CD1c-positive myeloid dendritic cell (primary cell): ENCODE data around the gene SYNPO2.
A peak's percentile ranks its signal among the peaks of the same experiment; 100 is the strongest.
"Not testable (repeated sequence)": the region's sequence is repeated elsewhere in the genome, so short reads cannot be mapped to it uniquely, and the experiment has no call there.

Experiments used
- DNase-seq: peaks from one replicate; pipeline ENCODE4 v3.0.0-alpha.2; 2016; ENCODE audit errors: extremely low spot score

SYNPO2 gene

GRCh38 chr4:118972167-118972566, 83.5 kb downstream of the SYNPO2 start:
- no peak for DNase-seq

GRCh38 chr4:118973295-118973694, 84.6 kb downstream of the SYNPO2 start:
- DNase-seq, result no peak

GRCh38 chr4:118974758-118975157, 86.1 kb downstream of the SYNPO2 start:
- DNase-seq, result no peak

GRCh38 chr4:118975449-118976192, 87.0 kb downstream of the SYNPO2 start:
- no peak for DNase-seq

- not testable (repeated sequence) for DNase-seq
Observed at GRCh38 chr4:118976193-118976560, 87.5 kb downstream of the SYNPO2 start.

- not testable (repeated sequence) for DNase-seq
Observed at GRCh38 chr4:118977100-118977499, 88.4 kb downstream of the SYNPO2 start.

GRCh38 chr4:118979712-118980111, 91.1 kb downstream of the SYNPO2 start:
- DNase-seq, result no peak

GRCh38 chr4:118981171-118981838, 92.7 kb downstream of the SYNPO2 start:
- DNase-seq, result no peak

- DNase-seq, result peak; percentile 91
Observed at GRCh38 chr4:118981839-118982381, 93.3 kb downstream of the SYNPO2 start.

GRCh38 chr4:118983293-118983692, 94.6 kb downstream of the SYNPO2 start:
- no peak for DNase-seq

- peak; percentile 29 for DNase-seq
Observed at GRCh38 chr4:118983831-118984230, 95.2 kb downstream of the SYNPO2 start.

GRCh38 chr4:118985170-118986000, 96.7 kb downstream of the SYNPO2 start:
- DNase-seq, result no peak

GRCh38 chr4:118987959-118988634, 99.4 kb downstream of the SYNPO2 start:
- DNase-seq, result no peak

GRCh38 chr4:118988635-118988972, 100.0 kb downstream of the SYNPO2 start:
- no peak for DNase-seq

GRCh38 chr4:118989098-118990080, 100.7 kb downstream of the SYNPO2 start:
- DNase-seq, result no peak

GRCh38 chr4:118991686-118992085, 103.0 kb downstream of the SYNPO2 start:
- peak; percentile 20 for DNase-seq

- DNase-seq, result no peak
Observed at GRCh38 chr4:118992149-118992548, 103.5 kb downstream of the SYNPO2 start.

GRCh38 chr4:118993333-118993732, 104.7 kb downstream of the SYNPO2 start:
- DNase-seq, result no peak

GRCh38 chr4:118994030-118994429, 105.4 kb downstream of the SYNPO2 start:
- DNase-seq, result no peak

- no peak for DNase-seq
Observed at GRCh38 chr4:118995693-118996391, 107.2 kb downstream of the SYNPO2 start.
